Endothelial cell of umbilical vein (primary cell): Measurements from ENCODE around the gene LRP1B. TPM values are rescaled to one million over a fixed set of nuclear protein-coding genes. Genes with fewer than 3 reads are reported as not detected.

Experiments used
- BruUV-seq: library from RNA; stranded (reverse); fragments of 400-500 nt; replicated peaks from 2 replicates; lab custom pipeline; 2021; lab: Mats Ljungman, UMichigan
- CTCF ChIA-PET: fragments of 300-600, 350-600 bp; sonication (Branson Sonifier 250); formaldehyde crosslinking; loops from one replicate; lab custom pipeline; 2021; ENCODE audit warnings: antibody characterized with exemption, inconsistent platforms; lab: Charles Lee
- POLR2A ChIA-PET: fragments of 300-600, 350-600 bp; sonication (Branson Sonifier 250); formaldehyde crosslinking; loops from one replicate; lab custom pipeline; 2021; ENCODE audit warnings: antibody characterized with exemption, inconsistent platforms; lab: Charles Lee
- DNase-seq: peaks from one replicate; pipeline ENCODE4 v3.0.0-alpha.2; 2011; ENCODE audit warnings: low read depth, low spot score
- FAIRE-seq: peaks from 2 replicates; lab custom pipeline; 2011; peaks lifted over from hg19 to GRCh38; lab: Jason Lieb, UNC
- H2AFZ ChIP-seq: 2 replicates; pipeline ENCODE4 v1.6.0; 2012; ENCODE audit warnings: low read depth, low read length, control low read depth, inconsistent platforms
- H3K27ac ChIP-seq: 2 replicates; pipeline ENCODE4 v1.5.1; 2011; ENCODE audit warnings: low read depth, mild to moderate bottlenecking, control low read depth, low read length, moderate library complexity; ENCODE audit not compliant: insufficient read depth
- H3K27me3 ChIP-seq, 2 experiments: 2 replicates each; pipeline versions ENCODE4 v1.6.0 to v1.6.1; 2011; ENCODE audit warnings: low read length in 2 of 2, mixed read lengths in 1 of 2; ENCODE audit not compliant: control insufficient read depth in 2 of 2, insufficient read depth in 2 of 2
- H3K36me3 ChIP-seq, 2 experiments: 2 replicates in 1 of 2; 3 replicates in 1 of 2; pipeline ENCODE4 v1.5.1; 2011; ENCODE audit warnings: low read length in 2 of 2, mild to moderate bottlenecking in 1 of 2, moderate library complexity in 1 of 2; ENCODE audit not compliant: control insufficient read depth in 2 of 2, insufficient read depth in 2 of 2; ENCODE audit errors: extremely low read depth in 1 of 2
- H3K4me1 ChIP-seq: 3 replicates; pipeline ENCODE4 v1.5.1; 2011; ENCODE audit warnings: mild to moderate bottlenecking, low read length; ENCODE audit not compliant: control insufficient read depth, insufficient read depth; ENCODE audit errors: extremely low read depth
- H3K4me2 ChIP-seq: 2 replicates; pipeline ENCODE4 v1.6.1; 2011; ENCODE audit warnings: low read length, control low read depth, mixed read lengths; ENCODE audit not compliant: insufficient read depth
- H3K4me3 ChIP-seq, 3 experiments: fragments of 200-600 bp in 1 of 3; sonication (generic), shearing (Covaris generic) in 1 of 3; replicated peaks in 1 of 3; 2 replicates each; pipeline ENCODE4 v1.5.1; 2011 to 2016; ENCODE audit warnings: control low read depth in 3 of 3, low read length in 3 of 3, mild to moderate bottlenecking in 2 of 3, inconsistent platforms in 1 of 3, low read depth in 1 of 3, moderate library complexity in 1 of 3; ENCODE audit not compliant: insufficient read depth in 1 of 3
- H3K79me2 ChIP-seq: 2 replicates; pipeline ENCODE4 v1.6.0; 2012; ENCODE audit warnings: low read length, inconsistent platforms; ENCODE audit not compliant: control insufficient read depth, insufficient read depth
- H3K9ac ChIP-seq: replicated peaks from 2 replicates; pipeline ENCODE3; 2011; ENCODE audit warnings: low read length, control low read depth; ENCODE audit not compliant: insufficient read depth; ENCODE audit errors: extremely low read depth
- H3K9me1 ChIP-seq: replicated peaks from 3 replicates; pipeline ENCODE4 v1.6.0; 2011; ENCODE audit warnings: mild to moderate bottlenecking, low read length; ENCODE audit not compliant: control insufficient read depth, insufficient read depth; ENCODE audit errors: extremely low read depth
- H3K9me3 ChIP-seq: replicated peaks from 2 replicates; pipeline ENCODE4 v1.5.1; 2012; ENCODE audit warnings: low read length, inconsistent platforms; ENCODE audit not compliant: control insufficient read depth, insufficient read depth
- H4K20me1 ChIP-seq: replicated peaks from 2 replicates; pipeline ENCODE3; 2011; ENCODE audit warnings: mild to moderate bottlenecking, low read length; ENCODE audit not compliant: control insufficient read depth, insufficient read depth; ENCODE audit errors: extremely low read depth
- CTCF ChIP-seq, 2 donors: IDR thresholded peaks; 1 replicate in 1 of 2; 2 replicates in 1 of 2; pipeline ENCODE4 v1.5.1; 2011; ENCODE audit warnings: low read length in 2 of 2, mild to moderate bottlenecking in 2 of 2, moderate library complexity in 2 of 2, control low read depth in 1 of 2, inconsistent platforms in 1 of 2, low read depth in 1 of 2; ENCODE audit not compliant: insufficient read depth in 1 of 2; ENCODE audit errors: extremely low read depth in 1 of 2
- EZH2 ChIP-seq: IDR thresholded peaks from 2 replicates; pipeline ENCODE4 v1.6.1; 2012; ENCODE audit warnings: borderline replicate concordance, low read depth, mild to moderate bottlenecking, moderate library complexity, low read length, inconsistent platforms; ENCODE audit not compliant: severe bottlenecking
- FOS ChIP-seq: IDR thresholded peaks from 2 replicates; pipeline ENCODE4 v1.6.1; 2011; ENCODE audit warnings: mild to moderate bottlenecking, low read length, moderate library complexity, borderline replicate concordance; ENCODE audit not compliant: insufficient read depth
- JUN ChIP-seq: IDR thresholded peaks from 2 replicates; pipeline ENCODE4 v1.6.1; 2011; ENCODE audit warnings: borderline replicate concordance, low read depth; ENCODE audit not compliant: insufficient read length, insufficient read depth
- MAX ChIP-seq: IDR thresholded peaks from 2 replicates; pipeline ENCODE4 v1.6.1; 2011; ENCODE audit not compliant: insufficient read depth, insufficient read length
- MYC ChIP-seq: IDR thresholded peaks from one replicate; pipeline ENCODE4 v1.6.1; 2011; ENCODE audit warnings: mild to moderate bottlenecking, low read depth, low read length
- POLR2A ChIP-seq: IDR thresholded peaks from 2 replicates; pipeline ENCODE4 v1.6.1; 2012; ENCODE audit warnings: low read depth, mild to moderate bottlenecking, control low read depth, low read length
- dilution Hi-C: fragments of 300-500 bp; cut with MboI; formaldehyde crosslinking; loops from one replicate; pipeline ENCODE4 v1.15.0; 2019; ENCODE audit warnings: low sequenced_read_pairs; ENCODE audit not compliant: extremely low pct_ligation_motif_present
- intact Hi-C: fragments of 100-400 bp; cut with micrococcal nuclease; formaldehyde crosslinking; loops from one replicate; pipeline ENCODE4 v1.10.0; 2022
- polyA plus RNA-seq, 4 experiments: library from polyadenylated mRNA; depleted of rRNA in 3 of 4; stranded (reverse) in 3 of 4; unstranded in 1 of 4; fragments of >200 nt; gene quantifications; 2 replicates each; pipeline versions ENCODE4 v1.2.1 to v1.2.3, GENCODE V29; 2011 to 2012; ENCODE audit warnings: missing spikeins in 1 of 4
- total RNA-seq: library from RNA; stranded (reverse); gene quantifications from 2 replicates; pipeline ENCODE4 v1.2.3, GENCODE V29; 2021

The LRP1B gene
- total and polyA plus RNA-seq, 2 donors (not counting 3 experiments of a cell fraction or from before 2014, with no cell fraction given) = 0.03 to 0.07 TPM

DNA sequence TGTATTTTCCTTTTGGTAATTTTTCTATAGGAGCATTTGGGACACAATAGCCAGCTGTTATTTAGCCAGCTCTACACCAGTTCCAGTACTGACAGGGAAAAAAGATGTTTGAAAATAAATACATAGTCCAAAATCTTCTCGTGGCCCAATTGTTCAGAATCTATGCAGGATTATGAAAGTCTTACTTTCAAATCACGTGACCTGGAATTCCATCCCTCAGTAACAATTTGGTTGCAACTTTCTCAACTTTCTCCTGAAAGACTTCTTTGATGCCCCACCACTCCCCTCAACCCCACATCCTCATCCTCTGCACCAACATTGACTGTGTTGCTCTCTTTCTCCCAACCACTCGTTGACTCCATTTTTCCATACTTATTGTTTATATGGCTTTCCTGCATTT lies 539.0 kb downstream of the LRP1B start:
- Histone ChIP-seq H3K9me3 (no peaks in the 10 kb centered on the region), H3K9ac (no peak overlapping the region), H4K20me1 (no peaks in the 10 kb centered on the region), H3K9me1 (no peaks in the 10 kb centered on the region), H3K4me2 (no peak overlapping the region), H3K79me2 (no peaks in the 10 kb centered on the region), H3K36me3 (no peaks in the 10 kb centered on the region), H3K27ac (no peak overlapping the region), H3K4me1 (no peaks in the 10 kb centered on the region), H2AFZ (no peak overlapping the region), H3K27me3 (no peaks in the 10 kb centered on the region), H3K4me3 (no peak overlapping the region)
- ChIA-PET POLR2A (no interaction called here), CTCF (interaction anchor here (1.2 kb wide), 1 partner anchor 37 kb away, joined by 4 read pairs; no protein-coding TSS in a partner anchor)
- DNase-seq (no peak), FAIRE-seq (no peak)
- dilution Hi-C loops (no loop called here), intact Hi-C loops (no loop called here)
- BruUV-seq = no TSS peak
- TF ChIP-seq JUN (no peak), EZH2 (no peak), CTCF (IDR thresholded peaks at IDR 0.05; ENCODE audit: extremely low read depth in 1 of 2, insufficient read depth in 1 of 2, low read depth in 1 of 2, low read length in 2 of 2) (no peak), MYC (no peak), FOS (no peak), POLR2A (no peak), MAX (no peak)
